Uterus (tissue), 4 donors: ENCODE data around the gene RAC3. TPM values are rescaled to one million over a fixed set of nuclear protein-coding genes. Genes with fewer than 3 reads are reported as not detected.

Experiments
- DNase-seq, 2 donors: peaks; one replicate each; pipeline ENCODE4 v3.0.0-alpha.2; 2019 to 2020
- H3K27ac ChIP-seq, 2 donors: fragments of 200-600 bp; sonication (generic); 1 replicate in 1 of 2; 2 replicates in 1 of 2; pipeline ENCODE4 v1.5.1; 2016 to 2018
- H3K27me3 ChIP-seq, 2 donors: fragments of 200-600 bp; sonication (generic); one replicate each; pipeline ENCODE4 v1.5.1; 2018 to 2019; ENCODE audit warnings: control low read depth in 1 of 2
- H3K36me3 ChIP-seq, 2 donors: fragments of 200-600 bp; sonication (generic); one replicate each; pipeline ENCODE4 v1.5.1; 2019; ENCODE audit warnings: control low read depth in 1 of 2
- H3K4me1 ChIP-seq, 2 donors: fragments of 200-600 bp; sonication (generic); one replicate each; pipeline ENCODE4 v1.5.1; 2018 to 2019; ENCODE audit warnings: control low read depth in 1 of 2
- H3K4me3 ChIP-seq, 2 donors: fragments of 200-600 bp; sonication (generic); 1 replicate in 1 of 2; 2 replicates in 1 of 2; pipeline ENCODE4 v1.5.1; 2018 to 2019; ENCODE audit warnings: mild to moderate bottlenecking in 1 of 2
- H3K9me3 ChIP-seq, 2 donors: fragments of 200-600 bp; sonication (generic); one replicate each; pipeline ENCODE4 v1.5.1; 2019; ENCODE audit warnings: control low read depth in 1 of 2
- POLR2A ChIP-seq, 2 donors: fragments of 450-650 bp; IDR thresholded peaks; one replicate each; pipeline ENCODE4 v1.6.1; 2016; ENCODE audit warnings: antibody characterized with exemption in 2 of 2, mild to moderate bottlenecking in 1 of 2, moderate library complexity in 1 of 2
- intact Hi-C: fragments of 100-400 bp; cut with DNase I; formaldehyde crosslinking; loops from one replicate; pipeline ENCODE4 v1.15.1; 2023; ENCODE audit warnings: low total_unique reads
- total RNA-seq, 4 donors: library from RNA; depleted of rRNA in 3 of 4; stranded (reverse); fragments of >200 nt in 3 of 4; gene quantifications; one replicate each; pipeline versions ENCODE4 v1.1.0 to v1.2.4, GENCODE V29; 2014 to 2023
- TF ChIP-seq, protein P1 (sequence below), 4 experiments: fragments of 200-600 bp in 2 of 4; fragments of 450-650 bp in 2 of 4; sonication (generic) in 2 of 4; IDR thresholded peaks; one replicate each; pipeline ENCODE4 v1.5.1; 2016 to 2019; ENCODE audit warnings: antibody characterized with exemption in 4 of 4, mild to moderate bottlenecking in 2 of 4, moderate library complexity in 1 of 4
- donor health status: DM: yes; HTN: yes; CAD: no.

Gene RAC3
- total RNA-seq, 4 donors from 2014 or later = 0.91 to 8.4 TPM; not detected in 2

DNA sequence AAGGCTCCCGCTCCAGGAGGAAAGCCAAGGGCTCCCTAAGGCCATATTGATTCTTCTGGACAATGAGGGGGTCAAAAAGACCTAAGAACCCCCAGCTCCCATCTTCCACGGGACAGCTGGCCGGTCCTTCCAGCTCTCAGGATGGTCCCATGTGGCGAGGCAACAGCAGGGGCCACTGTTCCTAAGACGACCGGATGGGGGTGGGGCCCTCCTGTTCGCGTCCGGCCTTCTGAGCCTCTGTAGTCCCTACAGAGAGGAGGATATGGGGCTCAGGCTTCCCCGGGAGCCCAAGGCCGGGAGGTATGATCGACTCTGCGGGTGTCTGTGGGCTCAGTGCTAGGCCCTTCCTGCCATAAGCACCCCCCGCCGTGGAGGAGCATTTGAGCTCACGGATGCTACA, 12.0 kb downstream of the RAC3 start:
- intact Hi-C loops = no loop called here
- DNase-seq = no peak
- Histone ChIP-seq H3K9me3 (no peaks in the 10 kb centered on the region), H3K4me1 (no peaks in the 10 kb centered on the region), H3K36me3 (no peaks in the 10 kb centered on the region), H3K27me3 (no peaks in the 10 kb centered on the region), H3K27ac (no peak overlapping the region), H3K4me3 (no peak overlapping the region)
- no peak for TF ChIP-seq POLR2A (IDR thresholded peaks at IDR 0.05)
- TF ChIP-seq, protein P1, sequence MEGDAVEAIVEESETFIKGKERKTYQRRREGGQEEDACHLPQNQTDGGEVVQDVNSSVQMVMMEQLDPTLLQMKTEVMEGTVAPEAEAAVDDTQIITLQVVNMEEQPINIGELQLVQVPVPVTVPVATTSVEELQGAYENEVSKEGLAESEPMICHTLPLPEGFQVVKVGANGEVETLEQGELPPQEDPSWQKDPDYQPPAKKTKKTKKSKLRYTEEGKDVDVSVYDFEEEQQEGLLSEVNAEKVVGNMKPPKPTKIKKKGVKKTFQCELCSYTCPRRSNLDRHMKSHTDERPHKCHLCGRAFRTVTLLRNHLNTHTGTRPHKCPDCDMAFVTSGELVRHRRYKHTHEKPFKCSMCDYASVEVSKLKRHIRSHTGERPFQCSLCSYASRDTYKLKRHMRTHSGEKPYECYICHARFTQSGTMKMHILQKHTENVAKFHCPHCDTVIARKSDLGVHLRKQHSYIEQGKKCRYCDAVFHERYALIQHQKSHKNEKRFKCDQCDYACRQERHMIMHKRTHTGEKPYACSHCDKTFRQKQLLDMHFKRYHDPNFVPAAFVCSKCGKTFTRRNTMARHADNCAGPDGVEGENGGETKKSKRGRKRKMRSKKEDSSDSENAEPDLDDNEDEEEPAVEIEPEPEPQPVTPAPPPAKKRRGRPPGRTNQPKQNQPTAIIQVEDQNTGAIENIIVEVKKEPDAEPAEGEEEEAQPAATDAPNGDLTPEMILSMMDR (IDR thresholded peaks at IDR 0.05) = no peak

DNA sequence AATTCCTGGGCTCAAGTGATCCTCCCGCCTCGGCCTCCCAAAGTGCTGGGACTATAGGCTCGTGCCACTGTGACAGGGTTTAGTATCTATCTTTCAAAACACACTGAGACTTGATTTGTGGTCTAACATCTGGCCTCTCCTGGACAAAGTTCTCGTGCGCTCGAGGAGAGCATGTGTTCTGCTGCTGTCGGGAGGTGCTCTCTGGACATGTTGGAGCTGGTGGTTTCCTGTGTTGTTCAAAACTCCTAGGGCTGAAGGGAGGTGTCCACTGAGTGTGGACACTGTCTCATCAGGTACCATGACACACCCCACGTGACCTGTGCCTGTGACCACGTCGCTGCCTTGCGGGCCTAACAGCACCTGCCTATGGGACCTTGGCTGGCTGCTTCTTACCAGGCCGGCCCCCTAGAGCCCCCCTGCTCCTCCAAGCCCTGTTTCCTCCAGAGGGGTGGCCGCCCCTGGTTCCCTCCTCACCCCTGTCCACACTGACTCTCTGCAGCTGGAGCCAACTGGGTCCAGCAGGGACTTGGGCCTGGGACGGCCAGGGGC, 14.5 kb downstream of the RAC3 start:
- no peak for TF ChIP-seq POLR2A (IDR thresholded peaks at IDR 0.05)
- TF ChIP-seq, protein P1 (IDR thresholded peaks at IDR 0.05) = no peak
- H3K4me3 ChIP-seq = no peak overlapping the region
- H3K27me3 ChIP-seq = no peaks in the 10 kb centered on the region
- peaks cover 0 to 11% of the 10 kb centered on the region in 2 donors for H3K4me1 ChIP-seq
- DNase-seq = no peak
- no peaks in the 10 kb centered on the region for H3K36me3 ChIP-seq
- no peaks in the 10 kb centered on the region for H3K9me3 ChIP-seq
- no peak overlapping the region for H3K27ac ChIP-seq
- intact Hi-C loops = no loop called here

DNA sequence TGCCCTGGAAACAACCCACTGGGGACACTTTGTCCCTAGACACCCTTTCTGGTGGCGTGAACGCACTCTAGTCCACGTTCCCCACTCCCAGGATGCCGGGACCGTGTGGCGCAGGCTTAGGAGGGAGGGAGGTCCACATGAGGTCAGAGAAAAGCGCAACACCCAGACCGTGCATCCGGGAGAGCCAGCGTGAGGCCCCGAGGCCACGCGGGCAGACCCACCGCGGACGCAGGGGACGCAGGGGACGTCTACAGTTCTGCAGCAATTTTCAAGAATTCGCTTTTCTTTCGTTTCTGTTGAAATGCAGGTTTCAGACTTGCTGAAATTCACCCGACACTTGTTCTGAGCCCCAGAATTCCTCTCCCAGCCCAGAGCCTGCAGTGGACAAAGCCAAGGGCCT, 15.4 kb downstream of the RAC3 start:
- Histone ChIP-seq H3K27me3 (no peaks in the 10 kb centered on the region), H3K27ac (no peak overlapping the region), H3K4me1 (peaks cover 0 to 11% of the 10 kb centered on the region in 2 donors), H3K4me3 (no peak overlapping the region), H3K9me3 (no peaks in the 10 kb centered on the region), H3K36me3 (no peaks in the 10 kb centered on the region)
- intact Hi-C loops = no loop called here
- DNase-seq = no peak
- TF ChIP-seq, protein P1 (IDR thresholded peaks at IDR 0.05) = no peak
- no peak for TF ChIP-seq POLR2A (IDR thresholded peaks at IDR 0.05)

DNA sequence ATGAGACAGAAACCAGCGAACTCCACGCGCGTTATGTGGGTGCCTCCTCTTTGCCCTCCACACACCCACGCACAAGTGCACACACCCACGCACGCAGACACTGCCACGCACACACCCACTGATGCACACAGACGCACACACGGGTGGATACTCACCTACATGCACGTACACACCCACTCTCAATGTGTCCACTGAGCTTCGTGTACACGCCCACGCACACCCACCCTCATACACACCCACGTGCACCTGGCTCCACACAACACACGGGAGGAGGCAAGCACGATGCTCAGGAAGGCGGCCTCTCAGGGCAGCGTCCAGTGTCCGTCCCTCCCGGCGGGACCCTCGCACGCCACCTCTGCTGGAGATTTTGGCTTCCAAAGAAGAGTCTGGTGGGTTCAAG, 15.9 kb downstream of the RAC3 start:
- intact Hi-C loops = no loop called here
- no peak for TF ChIP-seq POLR2A (IDR thresholded peaks at IDR 0.05)
- TF ChIP-seq, protein P1 (IDR thresholded peaks at IDR 0.05) = no peak
- peaks cover 0 to 11% of the 10 kb centered on the region in 2 donors for H3K4me1 ChIP-seq
- no peaks in the 10 kb centered on the region for H3K27me3 ChIP-seq
- H3K9me3 ChIP-seq = no peaks in the 10 kb centered on the region
- no peak overlapping the region for H3K27ac ChIP-seq
- no peak overlapping the region for H3K4me3 ChIP-seq
- DNase-seq = no peak
- H3K36me3 ChIP-seq = no peaks in the 10 kb centered on the region

DNA sequence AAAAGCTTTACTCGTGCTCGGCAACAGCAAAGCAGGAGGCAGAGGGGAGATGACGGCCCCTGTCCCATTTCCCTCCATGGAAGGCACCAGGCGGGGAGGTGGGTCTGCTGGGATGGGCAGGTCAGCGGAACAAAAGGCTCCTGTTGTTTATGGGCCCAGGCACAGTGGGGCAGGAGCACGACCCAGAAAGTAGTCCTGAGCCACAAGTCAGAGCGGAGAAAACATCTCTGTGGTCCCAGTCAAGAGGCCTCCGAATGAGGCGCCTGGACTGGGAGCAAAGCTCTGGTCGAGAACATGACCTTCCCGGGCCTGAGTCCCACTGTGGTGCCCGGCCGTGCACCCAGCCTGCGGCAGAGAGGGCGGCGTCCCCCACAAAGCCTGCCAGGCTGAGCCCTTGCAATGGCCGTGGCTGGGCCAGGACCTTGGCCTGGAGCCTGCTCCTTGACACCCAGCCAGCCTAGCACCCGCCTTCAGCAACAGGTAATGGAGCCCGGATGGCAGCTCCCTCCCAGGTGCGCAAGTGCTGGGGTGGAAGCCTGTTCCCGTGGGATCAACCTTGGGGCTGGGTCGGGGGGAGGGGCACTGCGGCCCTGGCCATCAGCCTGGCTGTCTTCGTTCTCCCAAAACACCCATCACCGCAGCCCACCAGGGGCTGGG, 16.6 kb downstream of the RAC3 start:
- H3K9me3 ChIP-seq = no peaks in the 10 kb centered on the region
- intact Hi-C loops = no loop called here
- DNase-seq = no peak
- H3K27ac ChIP-seq = no peak overlapping the region
- H3K4me3 ChIP-seq = no peak overlapping the region
- no peaks in the 10 kb centered on the region for H3K36me3 ChIP-seq
- TF ChIP-seq, protein P1 (IDR thresholded peaks at IDR 0.05) = no peak
- TF ChIP-seq POLR2A (IDR thresholded peaks at IDR 0.05) = no peak
- H3K27me3 ChIP-seq = no peaks in the 10 kb centered on the region
- peaks cover 0 to 18% of the 10 kb centered on the region in 2 donors for H3K4me1 ChIP-seq
